Measurements from ENCODE around the gene OGDH.
"Not testable (repeated sequence)": the region's sequence is repeated elsewhere in the genome, so short reads cannot be mapped to it uniquely, and the experiment has no call there.

The OGDH gene

GRCh38 chr7:44727158-44727936, 120.9 kb downstream of the OGDH start:
- TF ChIP-seq, protein P1, sequence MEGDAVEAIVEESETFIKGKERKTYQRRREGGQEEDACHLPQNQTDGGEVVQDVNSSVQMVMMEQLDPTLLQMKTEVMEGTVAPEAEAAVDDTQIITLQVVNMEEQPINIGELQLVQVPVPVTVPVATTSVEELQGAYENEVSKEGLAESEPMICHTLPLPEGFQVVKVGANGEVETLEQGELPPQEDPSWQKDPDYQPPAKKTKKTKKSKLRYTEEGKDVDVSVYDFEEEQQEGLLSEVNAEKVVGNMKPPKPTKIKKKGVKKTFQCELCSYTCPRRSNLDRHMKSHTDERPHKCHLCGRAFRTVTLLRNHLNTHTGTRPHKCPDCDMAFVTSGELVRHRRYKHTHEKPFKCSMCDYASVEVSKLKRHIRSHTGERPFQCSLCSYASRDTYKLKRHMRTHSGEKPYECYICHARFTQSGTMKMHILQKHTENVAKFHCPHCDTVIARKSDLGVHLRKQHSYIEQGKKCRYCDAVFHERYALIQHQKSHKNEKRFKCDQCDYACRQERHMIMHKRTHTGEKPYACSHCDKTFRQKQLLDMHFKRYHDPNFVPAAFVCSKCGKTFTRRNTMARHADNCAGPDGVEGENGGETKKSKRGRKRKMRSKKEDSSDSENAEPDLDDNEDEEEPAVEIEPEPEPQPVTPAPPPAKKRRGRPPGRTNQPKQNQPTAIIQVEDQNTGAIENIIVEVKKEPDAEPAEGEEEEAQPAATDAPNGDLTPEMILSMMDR (IDR thresholded peaks at IDR 0.05; ENCODE audit: low read depth, low read length), result no peak
- peak; percentile 80 to 92 for DNase-seq (ENCODE audit: low read depth in 2 of 2)
- no peak overlapping the region for H3K4me3 ChIP-seq (replicated peaks in 1 of 2; ENCODE audit: low read depth in 2 of 2, low read length in 2 of 2)

GRCh38 chr7:44727937-44728262, 121.5 kb downstream of the OGDH start:
- no peak for DNase-seq (ENCODE audit: low read depth in 2 of 2)
- TF ChIP-seq, protein P1 (IDR thresholded peaks at IDR 0.05; ENCODE audit: low read depth, low read length), result no peak
- no peak overlapping the region for H3K4me3 ChIP-seq (replicated peaks in 1 of 2; ENCODE audit: low read depth in 2 of 2, low read length in 2 of 2)

DNA sequence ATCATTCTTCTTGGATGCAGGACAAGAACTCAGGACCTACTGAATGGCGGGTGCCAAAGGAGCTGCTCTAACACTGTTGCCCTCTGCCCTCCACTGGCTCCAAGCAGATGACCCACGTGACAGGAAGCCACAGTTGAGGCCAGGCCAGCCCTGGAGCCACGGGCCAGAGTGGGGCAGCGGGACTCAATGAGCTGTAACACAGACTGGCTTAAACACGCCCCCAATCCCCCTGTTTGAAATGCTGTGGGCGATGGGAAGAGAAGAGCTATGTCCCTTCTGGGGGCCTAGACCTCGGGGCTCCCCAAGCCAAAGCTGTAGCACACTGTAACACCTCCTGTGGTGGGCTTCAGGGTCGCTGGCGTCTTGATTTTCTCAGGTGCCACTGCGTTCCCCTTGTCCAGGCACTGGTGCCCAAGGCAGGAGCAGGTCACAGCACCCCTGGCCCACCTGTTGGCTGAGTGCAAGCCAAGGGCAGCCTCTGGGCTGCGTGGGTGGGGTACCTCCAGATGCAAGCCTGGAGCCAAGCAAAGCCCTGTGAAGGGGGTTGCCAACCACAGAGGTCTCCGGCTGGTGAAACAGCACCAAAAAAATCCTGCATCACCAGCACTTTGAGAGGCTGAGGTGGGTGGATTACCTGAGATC, 123.6 kb downstream of the OGDH start:
- H3K4me3 ChIP-seq (replicated peaks in 1 of 2; ENCODE audit: low read depth in 2 of 2, low read length in 2 of 2), result no peak overlapping the region
- TF ChIP-seq, protein P1 (IDR thresholded peaks at IDR 0.05; ENCODE audit: low read depth, low read length), result no peak
- DNase-seq (ENCODE audit: low read depth in 2 of 2), result no peak

- DNase-seq (ENCODE audit: low read depth in 2 of 2); H3K4me3 ChIP-seq (replicated peaks in 1 of 2; ENCODE audit: low read depth in 2 of 2, low read length in 2 of 2): not testable (repeated sequence)
Observed at GRCh38 chr7:44732971-44733370, 126.5 kb downstream of the OGDH start.

GRCh38 chr7:44733708-44734481, 127.5 kb downstream of the OGDH start:
- TF ChIP-seq, protein P1 (IDR thresholded peaks at IDR 0.05; ENCODE audit: low read depth, low read length), result no peak
- peak; percentile 56 to 90 for DNase-seq (ENCODE audit: low read depth in 2 of 2)
- no peak overlapping the region for H3K4me3 ChIP-seq (replicated peaks in 1 of 2; ENCODE audit: low read depth in 2 of 2, low read length in 2 of 2)

DNA sequence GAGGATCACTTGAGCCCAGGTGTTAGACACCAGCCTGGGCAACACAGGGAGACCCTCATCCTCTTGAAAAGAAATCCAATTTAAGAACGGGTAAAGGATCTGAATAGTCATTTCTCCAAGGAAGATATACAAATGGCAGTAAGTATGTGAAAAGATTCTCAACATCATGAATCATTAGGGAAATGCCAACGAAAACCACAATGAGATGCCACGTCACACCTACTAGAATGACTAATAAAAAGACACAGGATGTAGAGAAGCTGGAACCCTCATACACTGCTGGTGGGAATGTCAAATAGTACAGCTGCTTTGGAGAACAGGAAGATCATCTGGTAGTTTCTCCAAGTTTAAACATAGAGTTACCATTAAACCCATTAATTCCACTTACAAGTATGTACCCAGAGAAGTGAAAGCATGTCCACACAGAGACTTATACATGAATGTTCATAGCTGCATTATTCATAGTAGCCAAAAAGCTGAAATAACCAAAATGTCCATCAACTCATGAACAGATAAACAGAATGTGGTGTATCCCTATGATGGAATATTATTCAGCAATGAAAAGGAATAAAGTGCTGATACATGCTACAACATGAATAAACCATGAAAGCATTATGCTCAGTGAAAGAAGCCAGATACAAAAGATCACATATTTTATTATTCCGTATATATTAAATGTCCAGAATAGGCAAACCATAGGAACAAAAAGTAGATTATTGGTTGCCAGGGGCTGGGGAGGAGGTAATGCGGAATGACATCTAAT, 129.2 kb downstream of the OGDH start:
- DNase-seq (ENCODE audit: low read depth in 2 of 2), result peak; percentile 95 to 99
- TF ChIP-seq, protein P1 (IDR thresholded peaks at IDR 0.05; ENCODE audit: low read depth, low read length), result no peak
- H3K4me3 ChIP-seq (replicated peaks in 1 of 2; ENCODE audit: low read depth in 2 of 2, low read length in 2 of 2), result no peak overlapping the region
